Ascending aorta (tissue), 2 donors: Measurements from ENCODE around the gene ACSF3. TPM values are rescaled to one million over a fixed set of nuclear protein-coding genes. Genes with fewer than 3 reads are reported as not detected.
A peak's percentile ranks its signal among the peaks of the same experiment; 100 is the strongest.

Experiments used
- DNase-seq, 2 donors: peaks; one replicate each; pipeline ENCODE4 v3.0.0-alpha.2; 2019; ENCODE audit warnings: low spot score in 2 of 2
- H3K27ac ChIP-seq, 2 donors: fragments of 200-600 bp; sonication (generic); one replicate each; pipeline ENCODE4 v1.5.1; 2016 to 2017; ENCODE audit warnings: mild to moderate bottlenecking in 1 of 2
- H3K27me3 ChIP-seq: fragments of 200-600 bp; sonication (generic); one replicate; pipeline ENCODE4 v1.5.1; 2017
- H3K36me3 ChIP-seq, 2 donors: fragments of 200-600 bp; sonication (generic); one replicate each; pipeline ENCODE4 v1.5.1; 2016
- H3K4me1 ChIP-seq, 2 donors: fragments of 200-600 bp; sonication (generic); one replicate each; pipeline ENCODE4 v1.5.1; 2016 to 2017; ENCODE audit warnings: mild to moderate bottlenecking in 1 of 2
- H3K4me3 ChIP-seq, 2 donors: fragments of 200-600 bp; sonication (generic); one replicate each; pipeline ENCODE4 v1.5.1; 2016 to 2017; ENCODE audit warnings: mild to moderate bottlenecking in 1 of 2
- H3K9me3 ChIP-seq, 2 donors: fragments of 200-600 bp; sonication (generic); one replicate each; pipeline ENCODE4 v1.5.1; 2016
- intact Hi-C: fragments of 100-400 bp; cut with DNase I; formaldehyde crosslinking; loops from one replicate; pipeline ENCODE4 v1.15.1; 2023
- total RNA-seq: library from RNA; depleted of rRNA; stranded (reverse); fragments of >200 nt; gene quantifications from one replicate; pipeline ENCODE4 v1.1.0, GENCODE V29; 2016
- TF ChIP-seq, protein P1 (sequence below), 3 experiments: fragments of 200-600 bp in 2 of 3; fragments of 450-650 bp in 1 of 3; sonication (generic) in 2 of 3; IDR thresholded peaks; one replicate each; pipeline ENCODE4 v1.5.1; 2016 to 2019; ENCODE audit warnings: antibody characterized with exemption in 3 of 3, mild to moderate bottlenecking in 1 of 3, moderate library complexity in 1 of 3

Gene ACSF3
- total RNA-seq, 1 donor from 2014 or later, result 5.2 TPM

DNA sequence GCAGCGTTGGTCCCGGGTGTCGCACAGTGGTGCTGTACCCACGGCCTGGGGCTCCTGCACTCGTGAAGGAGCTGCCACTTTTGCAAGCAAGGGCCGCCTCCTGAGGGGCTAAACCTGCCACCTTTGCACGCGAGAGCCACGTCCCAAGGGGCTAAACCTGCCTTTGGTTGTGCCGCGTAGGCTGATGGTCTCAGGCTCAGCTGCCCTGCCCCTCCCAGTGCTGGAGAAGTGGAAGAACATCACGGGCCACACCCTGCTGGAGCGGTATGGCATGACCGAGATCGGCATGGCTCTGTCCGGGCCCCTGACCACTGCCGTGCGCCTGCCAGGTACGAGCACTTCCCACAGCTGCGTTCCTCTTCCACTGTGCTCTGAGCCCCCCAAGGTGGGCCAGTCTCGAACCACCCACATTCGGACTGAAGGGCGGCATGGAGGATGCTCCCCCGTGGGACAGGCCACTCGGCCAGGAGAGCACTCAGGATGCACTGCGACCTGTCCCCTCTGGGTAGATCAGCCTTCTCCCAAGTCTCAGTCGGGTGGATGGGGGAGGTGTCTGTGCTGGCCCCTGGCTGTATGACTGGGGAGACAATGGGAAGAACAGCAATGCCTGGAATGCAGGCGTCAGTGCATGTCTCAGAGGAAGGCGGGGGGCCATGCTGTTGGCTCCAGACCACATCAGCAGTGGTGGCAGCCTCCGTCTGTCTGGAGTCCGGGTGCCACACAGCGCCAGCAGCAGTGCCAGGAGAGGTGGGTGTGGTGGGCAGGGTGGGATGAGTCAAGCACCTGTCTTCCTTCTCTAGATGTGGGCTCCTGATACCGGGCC, 20.7 kb downstream of the ACSF3 start:
- Histone ChIP-seq H3K9me3 (no peaks in the 10 kb centered on the region), H3K36me3 (peaks cover 54 to 77% of the 10 kb centered on the region in 2 donors), H3K4me1 (no peaks in the 10 kb centered on the region), H3K27ac (peak overlapping the region in 1 of 2 donors; percentile 41), H3K27me3 (no peaks in the 10 kb centered on the region), H3K4me3 (no peak overlapping the region)
- DNase-seq, result no peak
- intact Hi-C loops, result no loop called here
- TF ChIP-seq, protein P1, sequence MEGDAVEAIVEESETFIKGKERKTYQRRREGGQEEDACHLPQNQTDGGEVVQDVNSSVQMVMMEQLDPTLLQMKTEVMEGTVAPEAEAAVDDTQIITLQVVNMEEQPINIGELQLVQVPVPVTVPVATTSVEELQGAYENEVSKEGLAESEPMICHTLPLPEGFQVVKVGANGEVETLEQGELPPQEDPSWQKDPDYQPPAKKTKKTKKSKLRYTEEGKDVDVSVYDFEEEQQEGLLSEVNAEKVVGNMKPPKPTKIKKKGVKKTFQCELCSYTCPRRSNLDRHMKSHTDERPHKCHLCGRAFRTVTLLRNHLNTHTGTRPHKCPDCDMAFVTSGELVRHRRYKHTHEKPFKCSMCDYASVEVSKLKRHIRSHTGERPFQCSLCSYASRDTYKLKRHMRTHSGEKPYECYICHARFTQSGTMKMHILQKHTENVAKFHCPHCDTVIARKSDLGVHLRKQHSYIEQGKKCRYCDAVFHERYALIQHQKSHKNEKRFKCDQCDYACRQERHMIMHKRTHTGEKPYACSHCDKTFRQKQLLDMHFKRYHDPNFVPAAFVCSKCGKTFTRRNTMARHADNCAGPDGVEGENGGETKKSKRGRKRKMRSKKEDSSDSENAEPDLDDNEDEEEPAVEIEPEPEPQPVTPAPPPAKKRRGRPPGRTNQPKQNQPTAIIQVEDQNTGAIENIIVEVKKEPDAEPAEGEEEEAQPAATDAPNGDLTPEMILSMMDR (IDR thresholded peaks at IDR 0.05), result no peak

DNA sequence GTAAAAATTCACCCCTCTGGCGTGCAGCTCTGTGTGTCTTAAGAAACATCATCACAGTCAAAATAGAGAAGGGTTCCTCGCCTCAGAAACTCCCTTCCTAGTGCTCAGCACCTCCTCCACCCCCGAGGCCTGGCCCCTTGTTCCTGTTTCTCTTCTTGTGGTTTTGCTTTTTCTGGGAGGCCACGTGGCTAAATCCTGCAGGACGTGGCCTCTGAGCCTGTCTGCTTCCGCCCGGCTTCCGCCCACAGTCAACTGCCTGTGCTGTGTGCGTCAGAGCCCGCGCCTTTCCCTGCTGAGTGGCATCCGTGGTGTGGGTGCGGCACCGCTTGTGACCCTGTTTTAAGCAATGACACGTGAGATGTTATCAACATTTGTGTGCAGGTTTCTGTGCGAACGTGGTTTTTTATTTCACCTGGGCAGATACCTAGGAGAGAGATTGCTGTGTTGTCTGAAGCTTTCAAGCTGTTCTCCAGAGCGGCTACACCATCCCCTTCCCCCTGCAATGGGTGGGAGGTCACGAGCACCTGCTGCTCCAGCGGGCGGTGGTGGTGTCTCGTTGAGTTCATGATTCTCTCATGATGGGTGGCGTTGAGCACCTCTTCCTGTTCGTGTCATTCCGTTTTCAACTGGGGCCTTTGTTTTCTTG, 21.7 kb downstream of the ACSF3 start:
- TF ChIP-seq, protein P1 (IDR thresholded peaks at IDR 0.05), result no peak
- Histone ChIP-seq H3K4me1 (no peaks in the 10 kb centered on the region), H3K4me3 (no peak overlapping the region), H3K36me3 (peaks cover 62 to 86% of the 10 kb centered on the region in 2 donors), H3K27ac (peak overlapping the region in 1 of 2 donors; percentile 41), H3K9me3 (no peaks in the 10 kb centered on the region), H3K27me3 (no peaks in the 10 kb centered on the region)
- DNase-seq, result peak; percentile 72 to 85
- intact Hi-C loops, result no loop called here

DNA sequence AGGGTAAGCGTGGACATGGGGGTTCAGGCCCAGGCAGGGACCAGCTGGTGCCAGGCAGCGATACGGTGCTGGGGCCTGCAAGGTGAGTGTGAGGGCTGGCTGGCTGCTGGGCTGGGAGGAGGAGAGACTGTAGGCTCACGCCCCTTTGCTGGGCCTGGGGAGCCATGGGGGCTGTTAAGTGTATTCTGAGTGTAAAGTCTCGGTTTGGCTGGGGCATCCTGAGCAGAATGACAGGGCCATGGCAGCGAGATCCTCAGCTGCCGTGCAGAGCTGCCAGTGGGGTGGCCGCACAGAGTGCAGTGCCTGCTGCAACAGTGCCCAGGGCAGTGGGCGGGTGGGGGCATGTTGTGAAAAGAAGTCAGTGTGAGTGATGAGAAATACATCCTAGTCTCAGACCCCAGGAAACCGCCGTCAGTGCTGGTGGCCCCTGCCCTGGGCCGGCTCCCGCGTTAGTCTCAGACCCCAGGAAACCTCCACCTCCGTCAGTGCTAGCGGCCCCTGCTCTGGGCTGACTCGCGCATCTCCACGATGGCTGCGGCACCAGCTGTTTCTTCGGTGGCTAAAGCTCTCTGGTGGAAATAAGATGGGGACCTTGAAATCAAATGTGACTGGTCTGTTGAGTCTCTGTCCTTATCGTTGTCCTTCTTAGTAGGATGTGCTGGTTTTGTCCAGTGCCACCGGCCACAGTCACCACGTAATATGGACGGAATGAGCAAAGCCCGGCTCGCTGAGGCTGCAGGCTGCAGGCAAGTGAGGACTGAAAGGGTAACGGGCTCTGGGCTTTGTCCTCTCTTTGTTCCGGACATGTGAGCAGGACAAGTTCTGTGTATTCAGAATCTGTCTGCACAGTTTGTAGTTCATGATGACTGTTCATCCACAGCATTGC, 22.9 kb downstream of the ACSF3 start:
- no peak for DNase-seq

DNA sequence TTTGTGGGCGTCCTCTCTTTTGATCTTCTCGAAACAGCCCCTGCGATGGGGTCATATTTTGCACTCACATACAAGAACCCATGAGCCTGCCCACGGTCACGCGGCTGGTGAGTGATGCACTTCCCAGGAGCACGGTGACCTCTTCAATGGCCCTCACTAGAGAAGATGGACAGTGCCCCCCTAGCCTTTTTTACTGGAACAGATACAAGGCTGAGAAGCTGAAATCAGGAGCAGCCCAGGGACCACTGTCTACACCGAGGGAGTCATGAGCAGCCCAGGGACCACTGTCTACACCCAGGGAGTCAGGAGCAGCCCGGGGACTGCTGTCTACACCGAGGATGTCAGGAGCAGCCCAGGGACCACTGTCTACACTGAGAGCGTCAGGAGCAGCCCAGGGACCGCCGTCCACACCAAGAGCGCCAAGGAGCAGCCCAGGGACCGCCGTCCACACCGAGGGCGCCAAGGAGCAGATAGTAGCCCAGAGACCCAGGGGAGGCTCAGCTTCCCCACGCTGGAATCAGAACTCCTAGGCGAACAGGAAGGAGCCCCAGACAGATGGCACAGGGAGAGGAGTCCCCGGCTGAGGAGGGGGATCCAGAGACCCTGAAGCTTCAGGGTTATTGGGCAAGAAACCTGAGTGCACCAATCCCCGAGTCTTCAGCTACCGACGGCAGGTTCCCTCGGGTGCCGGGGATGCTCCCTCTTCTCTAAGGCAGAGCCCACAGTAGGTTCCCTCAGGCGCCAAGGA, 23.7 kb downstream of the ACSF3 start:
- DNase-seq, result no peak
- H3K4me1 ChIP-seq, result no peaks in the 10 kb centered on the region
- intact Hi-C loops, result no loop called here
- H3K27me3 ChIP-seq, result no peaks in the 10 kb centered on the region
- H3K27ac ChIP-seq, result no peak overlapping the region
- H3K4me3 ChIP-seq, result no peak overlapping the region
- H3K9me3 ChIP-seq, result no peaks in the 10 kb centered on the region
- TF ChIP-seq, protein P1 (IDR thresholded peaks at IDR 0.05), result no peak
- H3K36me3 ChIP-seq, result peaks cover 58 to 94% of the 10 kb centered on the region in 2 donors

More for the DNA sequence above, 22.9 kb downstream of the ACSF3 start:
- Histone ChIP-seq H3K4me1 (no peaks in the 10 kb centered on the region), H3K27ac (no peak overlapping the region), H3K4me3 (no peak overlapping the region), H3K27me3 (no peaks in the 10 kb centered on the region), H3K9me3 (no peaks in the 10 kb centered on the region), H3K36me3 (peaks cover 66 to 94% of the 10 kb centered on the region in 2 donors)
- intact Hi-C loops, result no loop called here
- TF ChIP-seq, protein P1 (IDR thresholded peaks at IDR 0.05), result no peak

DNA sequence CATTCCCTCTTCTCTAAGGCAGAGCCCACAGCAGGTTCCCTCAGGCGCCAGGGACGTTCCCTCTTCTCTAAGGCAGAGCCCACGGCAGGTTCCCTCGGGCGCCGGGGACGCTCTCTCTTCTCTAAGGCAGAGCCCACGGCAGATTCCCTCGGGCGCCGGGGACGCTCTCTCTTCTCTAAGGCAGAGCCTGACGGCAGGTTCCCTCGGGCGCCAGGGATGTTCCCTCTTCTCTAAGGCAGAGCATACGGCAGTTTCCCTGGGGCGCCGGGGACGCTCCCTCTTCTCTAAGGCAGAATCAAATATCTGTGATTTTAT, 24.3 kb downstream of the ACSF3 start:
- Histone ChIP-seq H3K36me3 (peaks cover 55 to 94% of the 10 kb centered on the region in 2 donors), H3K4me3 (no peak overlapping the region), H3K27ac (no peak overlapping the region), H3K4me1 (no peaks in the 10 kb centered on the region), H3K9me3 (no peaks in the 10 kb centered on the region), H3K27me3 (no peaks in the 10 kb centered on the region)
- no peak for DNase-seq
- intact Hi-C loops, result no loop called here
- TF ChIP-seq, protein P1 (IDR thresholded peaks at IDR 0.05), result no peak
